C4-2B (cell line): Measurements from ENCODE around the gene NIPSNAP3A.
A peak's percentile ranks its signal among the peaks of the same experiment; 100 is the strongest.

Source experiments
- H3K27ac ChIP-seq: fragments of 450-650 bp; 2 replicates; pipeline ENCODE4 v1.5.1; 2017
- ZFX ChIP-seq: fragments of 450-650 bp; IDR thresholded peaks from 2 replicates; pipeline ENCODE4 v1.6.1; 2017
- TF ChIP-seq, protein P1 (sequence below): fragments of 450-650 bp; conservative IDR thresholded peaks from 2 replicates; pipeline ENCODE4 v1.5.1; 2017; ENCODE audit warnings: mild to moderate bottlenecking

Gene NIPSNAP3A

GRCh38 chr9:104795857-104796256 lies 48.4 kb downstream of the NIPSNAP3A start:
- TF ChIP-seq, protein P1, sequence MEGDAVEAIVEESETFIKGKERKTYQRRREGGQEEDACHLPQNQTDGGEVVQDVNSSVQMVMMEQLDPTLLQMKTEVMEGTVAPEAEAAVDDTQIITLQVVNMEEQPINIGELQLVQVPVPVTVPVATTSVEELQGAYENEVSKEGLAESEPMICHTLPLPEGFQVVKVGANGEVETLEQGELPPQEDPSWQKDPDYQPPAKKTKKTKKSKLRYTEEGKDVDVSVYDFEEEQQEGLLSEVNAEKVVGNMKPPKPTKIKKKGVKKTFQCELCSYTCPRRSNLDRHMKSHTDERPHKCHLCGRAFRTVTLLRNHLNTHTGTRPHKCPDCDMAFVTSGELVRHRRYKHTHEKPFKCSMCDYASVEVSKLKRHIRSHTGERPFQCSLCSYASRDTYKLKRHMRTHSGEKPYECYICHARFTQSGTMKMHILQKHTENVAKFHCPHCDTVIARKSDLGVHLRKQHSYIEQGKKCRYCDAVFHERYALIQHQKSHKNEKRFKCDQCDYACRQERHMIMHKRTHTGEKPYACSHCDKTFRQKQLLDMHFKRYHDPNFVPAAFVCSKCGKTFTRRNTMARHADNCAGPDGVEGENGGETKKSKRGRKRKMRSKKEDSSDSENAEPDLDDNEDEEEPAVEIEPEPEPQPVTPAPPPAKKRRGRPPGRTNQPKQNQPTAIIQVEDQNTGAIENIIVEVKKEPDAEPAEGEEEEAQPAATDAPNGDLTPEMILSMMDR, result no peak
- TF ChIP-seq ZFX, result no peak
- no peak overlapping the region for H3K27ac ChIP-seq

GRCh38 chr9:104798209-104798995 lies 50.9 kb downstream of the NIPSNAP3A start:
- H3K27ac ChIP-seq, result no peak overlapping the region
- TF ChIP-seq, protein P1, result no peak
- TF ChIP-seq ZFX, result no peak

DNA sequence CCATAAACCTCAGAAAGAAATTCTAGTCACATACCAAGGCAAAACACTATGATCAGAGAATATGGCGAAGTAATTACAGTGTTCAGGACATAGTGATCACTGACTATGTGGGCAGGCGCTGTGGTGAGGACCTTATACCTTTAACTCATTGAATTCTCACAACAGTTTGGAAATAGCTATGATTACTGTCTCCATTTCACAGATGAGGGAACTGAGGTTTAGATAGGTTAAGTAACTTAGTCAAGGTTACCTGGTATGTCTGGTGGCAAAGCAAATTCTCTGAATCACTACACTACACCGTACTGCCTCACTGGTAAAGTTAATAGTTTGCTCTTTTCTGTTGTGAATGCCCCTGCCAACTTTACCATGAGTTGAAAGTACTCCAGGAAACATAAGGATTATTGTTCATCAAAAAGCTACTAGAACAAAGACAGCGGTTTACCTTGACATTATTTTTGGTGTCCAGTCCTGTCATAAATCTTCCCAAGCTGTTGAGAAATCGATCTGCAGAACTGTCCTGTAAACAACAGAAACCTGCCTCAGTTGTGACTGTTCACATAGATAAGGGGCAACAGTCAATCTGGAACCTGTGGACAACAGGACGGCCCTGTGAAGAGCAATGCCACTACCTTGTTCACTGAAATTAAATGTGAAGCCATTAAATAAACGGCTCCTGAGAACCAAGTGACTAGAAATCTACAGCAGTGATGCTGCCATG lies 52.7 kb downstream of the NIPSNAP3A start:
- H3K27ac ChIP-seq, result no peak overlapping the region
- TF ChIP-seq, protein P1, result no peak
- no peak for TF ChIP-seq ZFX

DNA sequence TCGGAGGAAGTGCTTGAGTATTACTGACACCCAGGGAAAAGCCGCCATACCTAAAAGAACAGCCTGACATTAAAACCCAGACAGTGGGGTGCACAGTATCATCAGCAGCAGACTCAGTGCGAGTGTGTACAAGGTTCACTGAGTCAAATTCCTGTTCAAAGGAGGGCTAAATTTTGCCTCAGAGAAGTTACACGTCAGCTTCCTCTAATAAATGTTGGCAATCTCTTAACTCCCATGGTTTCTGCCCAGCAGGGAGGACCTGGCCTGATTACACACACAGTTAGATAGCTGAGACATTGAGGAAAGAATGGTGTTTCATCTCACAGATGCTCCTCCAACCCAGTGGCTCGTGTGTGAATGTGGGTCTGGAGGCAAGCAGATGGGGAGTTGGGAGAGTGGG lies 54.6 kb downstream of the NIPSNAP3A start:
- TF ChIP-seq, protein P1, result no peak
- no peak for TF ChIP-seq ZFX
- H3K27ac ChIP-seq, result no peak overlapping the region

- no peak for TF ChIP-seq ZFX
- TF ChIP-seq, protein P1, result no peak
- no peak overlapping the region for H3K27ac ChIP-seq
Measured at GRCh38 chr9:104802906-104803305, 55.4 kb downstream of the NIPSNAP3A start.

DNA sequence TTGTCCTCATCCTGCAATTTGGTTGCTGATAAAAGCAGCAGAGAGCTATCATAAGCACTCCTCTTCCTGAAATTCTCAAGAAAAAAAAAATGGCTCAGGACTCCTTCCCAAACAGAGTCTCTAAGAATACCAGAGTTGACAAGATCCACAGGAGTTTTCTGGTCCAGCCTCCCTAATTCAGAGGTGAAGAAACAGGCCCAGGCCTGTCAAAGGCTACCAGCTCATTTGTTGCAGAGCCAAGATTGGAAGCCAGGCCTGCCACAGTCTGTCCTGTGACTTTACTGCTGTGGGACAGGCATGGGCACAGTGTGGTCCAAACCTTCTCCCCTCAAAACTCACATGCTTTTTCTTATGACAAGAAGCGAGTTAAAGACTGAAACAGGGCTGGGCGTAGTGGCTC lies 58.0 kb downstream of the NIPSNAP3A start:
- TF ChIP-seq, protein P1, result no peak
- no peak for TF ChIP-seq ZFX
- no peak overlapping the region for H3K27ac ChIP-seq

GRCh38 chr9:104808035-104808614 lies 60.6 kb downstream of the NIPSNAP3A start:
- no peak for TF ChIP-seq ZFX
- TF ChIP-seq, protein P1, result peak; percentile 28

More at GRCh38 chr9:104808035-104808614, 60.6 kb downstream of the NIPSNAP3A start:
- H3K27ac ChIP-seq, result no peak overlapping the region
